PC-3 (cell line): ENCODE data around the gene CES5A.

Experiments
- CTCF ChIP-seq: fragments of 300-600 bp; sonication (generic); conservative IDR thresholded peaks from 2 replicates; pipeline ENCODE4 v1.5.1; 2017; ENCODE audit warnings: antibody characterized with exemption, low read depth, mild to moderate bottlenecking, low read length
- EZH2 ChIP-seq: fragments of 300-600 bp; sonication (generic); IDR thresholded peaks from one replicate; pipeline ENCODE4 v1.6.1; 2017; ENCODE audit warnings: antibody characterized with exemption, mild to moderate bottlenecking, low read length; ENCODE audit not compliant: unreplicated experiment
- EZH2phosphoT487 ChIP-seq: fragments of 300-600 bp; sonication (generic); IDR thresholded peaks from 2 replicates; pipeline ENCODE4 v1.6.1; 2018; ENCODE audit warnings: mild to moderate bottlenecking, antibody characterized with exemption, low read length, borderline replicate concordance

- TF ChIP-seq EZH2phosphoT487 = no peak
- TF ChIP-seq CTCF = no peak
- no peak for TF ChIP-seq EZH2
Measured at GRCh38 chr16:55849536-55849935, 25.6 kb downstream of the CES5A start.
